ENCODE results near the gene MTARC1. TPM values are rescaled to one million over a fixed set of nuclear protein-coding genes. Genes with fewer than 3 reads are reported as not detected.

MTARC1 gene
- total RNA-seq, 1 experiment from 2014 or later, result not detected

DNA sequence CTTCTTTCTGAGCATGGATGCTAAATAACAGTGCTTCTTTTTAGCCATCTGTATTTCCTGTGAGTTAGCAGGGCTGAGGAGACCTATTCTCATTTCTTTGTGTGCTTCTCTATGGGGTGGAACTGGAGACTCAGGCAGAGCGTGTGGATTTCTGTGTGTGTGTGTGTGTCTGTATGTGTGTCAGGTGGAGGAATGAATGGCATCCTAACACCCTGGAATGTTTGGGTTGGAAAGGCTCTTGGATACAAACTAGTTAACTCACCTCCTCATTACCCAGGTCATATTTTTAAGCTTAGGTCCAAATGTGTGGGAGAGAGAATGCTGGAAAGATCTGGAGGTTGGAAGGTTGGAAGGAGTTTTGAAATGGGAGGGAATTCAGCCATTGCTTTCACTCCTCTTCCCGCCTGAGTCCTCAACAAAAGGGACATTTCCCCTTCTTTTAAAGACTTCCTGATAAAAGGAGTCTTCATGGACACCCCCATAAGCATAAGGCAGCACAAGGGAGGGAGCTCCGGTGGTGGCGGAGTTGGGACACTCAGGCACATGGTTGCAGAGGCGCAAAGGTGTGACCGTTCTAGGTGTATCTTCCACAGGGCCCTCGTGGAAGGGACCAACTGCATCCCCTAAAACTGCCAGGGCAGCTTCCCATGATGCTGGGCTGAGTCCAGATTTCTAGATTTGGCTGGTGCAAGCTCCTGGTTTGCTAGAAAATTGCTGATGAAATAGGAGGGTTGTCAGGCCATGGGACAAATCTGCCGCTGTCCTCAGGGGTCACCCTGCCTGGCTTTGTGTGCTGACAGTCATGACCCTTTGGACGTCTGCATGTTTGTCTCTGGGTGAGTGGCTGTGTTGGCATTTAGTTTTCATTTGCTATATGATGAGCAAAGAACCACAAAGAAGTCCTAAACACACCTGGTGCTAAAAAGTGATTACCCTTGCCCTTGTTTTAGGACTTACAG lies 37.6 kb downstream of the MTARC1 start:
- DNase-seq (ENCODE audit: low spot score), result no peak
- in situ Hi-C loops (cut with HindIII; ENCODE audit: low sequenced_read_pairs), result no loop called here

- no peak for DNase-seq (ENCODE audit: low spot score)
Measured at GRCh38 chr1:220825819-220826551, 39.3 kb downstream of the MTARC1 start.

DNA sequence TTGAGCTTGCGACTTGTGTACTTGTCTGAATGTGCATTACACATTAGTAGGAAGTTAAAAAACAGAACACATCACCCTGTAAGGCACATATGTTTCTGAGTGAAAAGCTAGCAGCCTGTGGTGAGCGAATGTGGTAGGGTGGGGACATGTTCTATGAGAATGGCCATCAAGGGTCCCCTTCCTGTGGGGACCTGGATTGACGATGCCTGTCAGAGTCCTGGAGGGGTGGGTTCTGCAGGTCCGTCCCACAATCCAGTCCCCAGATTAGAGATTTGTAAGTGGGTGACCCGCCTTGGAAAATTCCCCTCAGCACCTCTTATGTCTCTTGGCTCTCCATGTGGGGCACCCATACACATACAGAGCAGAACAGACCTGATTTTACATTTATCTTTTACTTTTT lies 40.0 kb downstream of the MTARC1 start:
- no peak for DNase-seq (ENCODE audit: low spot score)
- in situ Hi-C loops (cut with HindIII; ENCODE audit: low sequenced_read_pairs), result no loop called here

More at GRCh38 chr1:220825819-220826551, 39.3 kb downstream of the MTARC1 start:
- in situ Hi-C loops (cut with HindIII; ENCODE audit: low sequenced_read_pairs), result no loop called here

DNA sequence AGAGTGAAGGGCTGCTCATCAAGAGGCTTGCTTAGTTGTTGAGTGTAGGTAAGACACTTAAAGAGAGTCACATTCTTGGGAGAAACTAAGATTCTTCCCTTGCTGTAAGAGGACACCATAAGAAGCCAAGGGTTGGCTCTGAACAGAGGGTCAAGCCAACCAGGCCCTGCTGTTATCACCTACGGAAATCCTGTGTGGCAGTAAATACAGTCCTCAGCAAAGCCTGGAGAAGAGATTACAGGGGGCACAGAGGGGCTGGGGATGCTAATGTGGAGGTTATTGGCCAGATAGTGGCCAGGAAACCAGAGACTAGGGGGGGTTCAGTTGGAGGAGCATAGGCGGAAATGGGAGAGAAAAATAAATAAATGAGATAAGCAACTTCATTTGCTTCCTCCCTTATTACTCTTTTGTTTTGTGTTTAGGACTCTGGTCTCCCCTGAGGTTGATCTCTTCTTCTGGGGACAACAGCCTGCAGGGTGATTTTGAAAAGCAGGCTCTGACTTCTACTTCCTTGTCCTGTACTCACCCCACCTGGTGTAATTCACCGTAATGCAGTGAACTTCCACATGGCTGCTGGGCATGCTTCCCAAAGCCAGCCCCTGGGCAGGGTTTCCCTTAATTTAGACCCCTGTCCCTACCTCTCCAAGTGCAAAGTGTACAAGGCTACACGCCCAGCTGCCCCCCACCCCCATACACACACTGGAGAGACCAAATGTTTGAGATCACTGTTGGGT lies 40.9 kb downstream of the MTARC1 start:
- no peak for DNase-seq (ENCODE audit: low spot score)
- in situ Hi-C loops (cut with HindIII; ENCODE audit: low sequenced_read_pairs), result no loop called here

- in situ Hi-C loops (cut with HindIII; ENCODE audit: low sequenced_read_pairs), result no loop called here
- DNase-seq (ENCODE audit: low spot score), result no peak
Measured at GRCh38 chr1:220828179-220828490, 41.4 kb downstream of the MTARC1 start.

DNA sequence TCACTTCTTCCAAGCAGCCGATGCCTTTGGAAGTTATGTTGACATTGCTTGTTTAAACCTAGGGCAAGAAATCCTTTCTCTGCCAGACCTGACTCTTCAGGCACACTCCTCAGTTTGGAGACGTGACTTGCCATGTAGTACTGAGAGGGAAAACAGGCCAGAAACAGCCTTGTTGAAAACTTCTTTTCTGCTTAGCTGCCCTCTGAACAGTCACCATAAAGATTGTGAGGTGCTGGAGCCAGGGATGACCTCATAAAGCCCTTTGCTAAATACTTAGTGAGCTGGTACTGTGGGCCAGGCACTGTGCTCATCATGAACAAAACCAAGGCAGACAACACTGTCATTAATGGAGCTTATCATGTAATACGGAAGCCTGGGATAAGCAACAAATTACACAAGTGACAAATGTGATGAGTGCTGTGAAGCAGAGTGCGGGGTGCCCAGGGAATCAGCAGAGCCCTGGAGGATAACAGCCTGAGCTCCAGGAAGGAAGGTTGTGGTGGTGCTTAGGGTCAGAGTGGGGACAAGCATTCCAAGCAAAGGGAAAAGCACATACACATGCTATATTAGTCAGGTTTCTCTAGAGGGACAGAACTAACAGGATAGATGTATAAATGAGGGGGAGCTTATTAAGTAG lies 42.4 kb downstream of the MTARC1 start:
- in situ Hi-C loops (cut with HindIII; ENCODE audit: low sequenced_read_pairs), result no loop called here
- DNase-seq (ENCODE audit: low spot score), result no peak

- in situ Hi-C loops (cut with HindIII; ENCODE audit: low sequenced_read_pairs), result no loop called here
- DNase-seq (ENCODE audit: low spot score), result no peak
Measured at GRCh38 chr1:220833436-220833835, 46.7 kb downstream of the MTARC1 start.

GRCh38 chr1:220834155-220834870 lies 47.6 kb downstream of the MTARC1 start:
- DNase-seq (ENCODE audit: low spot score), result no peak
- in situ Hi-C loops (cut with HindIII; ENCODE audit: low sequenced_read_pairs), result no loop called here

Other genes with a start within 250 kb of the MTARC1 start
- 0.81 and 1.4 TPM in 2 replicates for gene C1orf115, start 96.5 kb upstream of the MTARC1 start, total RNA-seq (2014; rRNA removed; shearing (Covaris generic))
- not detected in 2 replicates for gene MTARC2, start 38.6 kb upstream of the MTARC1 start, total RNA-seq (2014; rRNA removed; shearing (Covaris generic))
- gene HLX, start 92.5 kb downstream of the MTARC1 start, total RNA-seq (2014; rRNA removed; shearing (Covaris generic)), result not detected in 2 replicates

Data from G401 (cell line).